B cell (primary cell): ENCODE measurements around the gene PRICKLE2.

ENCODE experiments used
- EZH2 ChIP-seq: IDR thresholded peaks from 2 replicates; pipeline ENCODE4 v1.6.1; 2012; ENCODE audit warnings: borderline replicate concordance, low read depth, mild to moderate bottlenecking, moderate library complexity, low read length; ENCODE audit not compliant: insufficient read depth, poor library complexity, severe bottlenecking
- TF ChIP-seq, protein P1 (sequence below): fragments of 200-600 bp; IDR thresholded peaks from one replicate; pipeline ENCODE4 v1.8.0; 2022; ENCODE audit warnings: antibody characterized with exemption, mild to moderate bottlenecking

DNA sequence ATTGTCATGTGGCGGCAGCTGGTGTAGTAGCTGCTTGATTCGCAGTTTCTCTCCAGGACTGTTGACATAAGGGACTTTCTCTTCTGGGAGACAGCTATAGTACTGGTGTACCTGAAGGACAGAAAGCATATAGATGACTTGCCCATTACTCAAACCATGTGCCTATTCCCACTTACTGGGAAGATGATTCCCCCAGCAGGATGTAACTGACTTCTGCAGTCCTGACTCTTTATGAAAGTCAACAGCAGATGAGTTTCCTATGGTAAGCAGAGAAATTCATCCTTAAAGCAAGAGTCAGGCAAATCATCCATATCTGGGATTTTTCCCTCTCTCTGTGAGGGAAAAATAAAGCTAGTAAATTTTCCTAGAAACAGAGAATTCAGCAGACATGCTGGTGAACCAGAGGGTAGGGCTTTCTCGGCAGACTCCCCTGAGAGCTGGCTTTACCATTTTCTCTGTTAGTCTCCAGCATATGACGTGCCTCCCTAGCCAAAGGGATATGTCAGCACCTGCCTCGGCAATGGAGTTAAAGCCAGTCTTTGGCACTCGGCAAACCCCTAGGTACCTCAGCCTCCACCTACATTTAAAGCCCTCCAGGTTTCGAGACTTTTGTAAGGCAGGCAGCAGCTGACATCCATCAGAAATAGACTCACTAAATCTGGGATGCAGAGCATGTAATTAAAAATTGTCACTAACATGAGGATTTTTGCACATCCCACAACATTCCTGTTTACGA, 62.1 kb downstream of the PRICKLE2 start:
- no peak for TF ChIP-seq EZH2
- TF ChIP-seq, protein P1, sequence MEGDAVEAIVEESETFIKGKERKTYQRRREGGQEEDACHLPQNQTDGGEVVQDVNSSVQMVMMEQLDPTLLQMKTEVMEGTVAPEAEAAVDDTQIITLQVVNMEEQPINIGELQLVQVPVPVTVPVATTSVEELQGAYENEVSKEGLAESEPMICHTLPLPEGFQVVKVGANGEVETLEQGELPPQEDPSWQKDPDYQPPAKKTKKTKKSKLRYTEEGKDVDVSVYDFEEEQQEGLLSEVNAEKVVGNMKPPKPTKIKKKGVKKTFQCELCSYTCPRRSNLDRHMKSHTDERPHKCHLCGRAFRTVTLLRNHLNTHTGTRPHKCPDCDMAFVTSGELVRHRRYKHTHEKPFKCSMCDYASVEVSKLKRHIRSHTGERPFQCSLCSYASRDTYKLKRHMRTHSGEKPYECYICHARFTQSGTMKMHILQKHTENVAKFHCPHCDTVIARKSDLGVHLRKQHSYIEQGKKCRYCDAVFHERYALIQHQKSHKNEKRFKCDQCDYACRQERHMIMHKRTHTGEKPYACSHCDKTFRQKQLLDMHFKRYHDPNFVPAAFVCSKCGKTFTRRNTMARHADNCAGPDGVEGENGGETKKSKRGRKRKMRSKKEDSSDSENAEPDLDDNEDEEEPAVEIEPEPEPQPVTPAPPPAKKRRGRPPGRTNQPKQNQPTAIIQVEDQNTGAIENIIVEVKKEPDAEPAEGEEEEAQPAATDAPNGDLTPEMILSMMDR: no peak
